ENCODE data around the gene TXNDC5.

The TXNDC5 gene

GRCh38 chr6:7841781-7842468 is 68.7 kb downstream of the TXNDC5 start:
- Histone ChIP-seq H3K9me3 (ENCODE audit: control insufficient read depth, insufficient read depth, low read length) (no peaks in the 10 kb centered on the region), H3K4me3 (ENCODE audit: low read depth, low read length) (no peak overlapping the region), H3K36me3 (ENCODE audit: control insufficient read depth, insufficient read depth, low read length) (no peaks in the 10 kb centered on the region), H3K9ac (ENCODE audit: low read depth, low read length) (no peak overlapping the region), H3K4me1 (ENCODE audit: control insufficient read depth, insufficient read depth, low read length) (peaks cover 6% of the 10 kb centered on the region), H3K27me3 (ENCODE audit: control insufficient read depth, insufficient read depth, low read length) (no peaks in the 10 kb centered on the region)

- Histone ChIP-seq H3K36me3 (ENCODE audit: control insufficient read depth, insufficient read depth, low read length) (no peaks in the 10 kb centered on the region), H3K4me3 (ENCODE audit: low read depth, low read length) (no peak overlapping the region), H3K9me3 (ENCODE audit: control insufficient read depth, insufficient read depth, low read length) (no peaks in the 10 kb centered on the region), H3K27me3 (ENCODE audit: control insufficient read depth, insufficient read depth, low read length) (no peaks in the 10 kb centered on the region), H3K4me1 (ENCODE audit: control insufficient read depth, insufficient read depth, low read length) (peaks cover 6% of the 10 kb centered on the region), H3K9ac (ENCODE audit: low read depth, low read length) (no peak overlapping the region)
Measured at GRCh38 chr6:7836371-7837026, 74.1 kb downstream of the TXNDC5 start.

- H3K36me3 ChIP-seq (ENCODE audit: control insufficient read depth, insufficient read depth, low read length): no peaks in the 10 kb centered on the region
- H3K9ac ChIP-seq (ENCODE audit: low read depth, low read length): no peak overlapping the region
- H3K4me3 ChIP-seq (ENCODE audit: low read depth, low read length): no peak overlapping the region
- no peaks in the 10 kb centered on the region for H3K4me1 ChIP-seq (ENCODE audit: control insufficient read depth, insufficient read depth, low read length)
- no peaks in the 10 kb centered on the region for H3K9me3 ChIP-seq (ENCODE audit: control insufficient read depth, insufficient read depth, low read length)
- H3K27me3 ChIP-seq (ENCODE audit: control insufficient read depth, insufficient read depth, low read length): no peaks in the 10 kb centered on the region
Measured at GRCh38 chr6:7833751-7834070, 76.9 kb downstream of the TXNDC5 start.

GRCh38 chr6:7832904-7833750 is 77.5 kb downstream of the TXNDC5 start:
- Histone ChIP-seq H3K4me3 (ENCODE audit: low read depth, low read length) (no peak overlapping the region), H3K9ac (ENCODE audit: low read depth, low read length) (no peak overlapping the region), H3K9me3 (ENCODE audit: control insufficient read depth, insufficient read depth, low read length) (no peaks in the 10 kb centered on the region), H3K36me3 (ENCODE audit: control insufficient read depth, insufficient read depth, low read length) (no peaks in the 10 kb centered on the region), H3K27me3 (ENCODE audit: control insufficient read depth, insufficient read depth, low read length) (no peaks in the 10 kb centered on the region), H3K4me1 (ENCODE audit: control insufficient read depth, insufficient read depth, low read length) (no peaks in the 10 kb centered on the region)

Measured in iPS-15b (cell line).